ENCODE data around the gene PPARA. TPM values are rescaled to one million over a fixed set of nuclear protein-coding genes. Genes with fewer than 3 reads are reported as not detected.

The PPARA gene
- total and polyA plus RNA-seq, 9 of the 15 experiments (the other 6 are each of a cell fraction or from before 2014, with no cell fraction given): 0.64 to 5.3 (median 3.5) TPM

DNA sequence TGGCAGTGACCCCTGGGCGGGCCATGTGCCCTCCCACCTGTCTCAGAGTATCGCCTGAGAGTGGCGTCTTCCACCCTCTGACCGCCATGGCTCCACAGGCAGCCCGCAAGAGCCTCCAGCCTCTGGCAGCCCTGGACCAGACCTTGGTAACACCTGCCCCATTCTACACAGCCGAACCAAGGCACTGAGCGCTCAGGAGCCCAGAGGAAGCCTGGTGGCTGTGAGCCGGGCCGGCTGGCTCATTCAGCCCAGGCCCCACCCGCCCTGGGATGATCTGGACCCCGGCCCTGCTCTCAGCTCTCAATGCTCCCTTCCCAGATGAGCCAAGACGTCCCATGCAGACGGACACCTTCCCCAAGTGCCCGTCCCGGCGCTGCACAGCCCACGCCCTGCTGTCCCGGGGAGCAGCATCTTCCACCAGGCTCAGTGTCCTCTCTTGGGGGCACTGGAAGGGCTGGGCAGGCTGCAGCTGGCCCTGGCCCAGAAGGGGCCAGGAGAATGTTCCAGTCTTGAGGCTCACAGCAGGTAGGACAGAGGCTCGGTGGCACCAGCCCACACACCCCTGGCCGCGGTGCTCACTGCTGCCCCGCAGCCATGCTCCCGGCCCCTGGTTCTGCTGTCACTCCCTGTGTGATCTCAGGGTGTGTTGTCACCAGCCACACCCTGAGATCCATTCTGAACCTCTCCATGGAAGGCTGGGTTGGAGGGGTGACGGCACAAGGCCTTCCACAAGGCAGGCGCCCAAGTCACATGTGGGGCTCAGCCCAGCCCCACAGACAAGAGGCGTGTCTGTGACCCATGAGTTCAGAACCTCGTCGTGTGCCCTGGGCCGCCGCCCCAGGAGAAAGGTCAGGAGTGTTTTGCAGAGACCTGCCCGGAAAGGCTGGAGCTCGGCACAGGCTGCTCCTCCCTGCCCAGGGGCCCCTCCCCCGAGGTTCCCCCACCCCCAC is 24.2 kb upstream of the PPARA start:
- H3K36me3 ChIP-seq (ENCODE audit: control insufficient read depth, insufficient read depth, low read length): no peaks in the 10 kb centered on the region
- peak overlapping the region in 1 of 2 experiments; percentile 17; a peak in 1 of 4 replicates for H3K9ac ChIP-seq (ENCODE audit: insufficient read depth in 1 of 2, low read depth in 2 of 2, low read length in 2 of 2)
- no peaks in the 10 kb centered on the region for H3K79me2 ChIP-seq (ENCODE audit: control insufficient read depth, insufficient read depth, low read length)
- no peaks in the 10 kb centered on the region for H4K20me1 ChIP-seq (replicated peaks; ENCODE audit: control insufficient read depth, insufficient read depth, low read length)
- no peaks in the 10 kb centered on the region for H3K9me1 ChIP-seq (ENCODE audit: control insufficient read depth, insufficient read depth, low read length)
- no peaks in the 10 kb centered on the region for H3K9me3 ChIP-seq (replicated peaks; ENCODE audit: control insufficient read depth, insufficient read depth, low read depth, low read length)
- 29% methylated on average over 25 of the region's 33 CpGs for WGBS (ENCODE audit: insufficient coverage, low coverage, missing lambda C conversion rate)
- H2AFZ ChIP-seq (ENCODE audit: low read depth, low read length): no peak overlapping the region
- CTCF ChIA-PET (ENCODE audit: low intra/inter-chr PET ratio): no interaction called here
- ATAC-seq (no peak), FAIRE-seq (no peak), DNase-seq (ENCODE audit: extremely low read depth in 1 of 4, low spot score in 3 of 4) (peak in 1 of 4 experiments; percentile 16)
- no peak overlapping the region for H3K4me2 ChIP-seq (ENCODE audit: insufficient read depth, low read length)
- intact Hi-C loops (cut with micrococcal nuclease) (no loop called here), in situ Hi-C loops (cut with MboI) (loop anchor here (10.0 kb wide), 1 partner anchor 419 kb away; no protein-coding TSS in a partner anchor)
- no peak overlapping the region for H3K4me3 ChIP-seq
- H3K4me1 ChIP-seq (replicated peaks in 1 of 2; ENCODE audit: control insufficient read depth in 2 of 2, insufficient read depth in 2 of 2, low read length in 2 of 2): peaks cover 0 to 68% of the 10 kb centered on the region in 2 experiments; a peak in 2 of 5 replicates
- H3K27ac ChIP-seq (ENCODE audit: extremely low read depth, low read depth, low read length): no peak overlapping the region
- no peaks in the 10 kb centered on the region for H3K27me3 ChIP-seq (ENCODE audit: control insufficient read depth in 2 of 2, insufficient read depth in 2 of 2, low read length in 2 of 2)
- POLR2A ChIA-PET: no interaction called here
- no TSS peak for BruUV-seq (replicated peaks)
- no peak for TF ChIP-seq ZNF324 (CRISPR knock-in tag; IDR thresholded peaks at IDR 0.05)
- no peak for TF ChIP-seq ZNF696 (CRISPR knock-in tag; conservative IDR thresholded peaks at IDR 0.05)
- no peak for TF ChIP-seq PURB (CRISPR knock-in tag; IDR thresholded peaks at IDR 0.05; ENCODE audit: low read depth)
- no peak for TF ChIP-seq SRF (CRISPR knock-in tag; IDR thresholded peaks at IDR 0.05)
- TF ChIP-seq, protein P1, sequence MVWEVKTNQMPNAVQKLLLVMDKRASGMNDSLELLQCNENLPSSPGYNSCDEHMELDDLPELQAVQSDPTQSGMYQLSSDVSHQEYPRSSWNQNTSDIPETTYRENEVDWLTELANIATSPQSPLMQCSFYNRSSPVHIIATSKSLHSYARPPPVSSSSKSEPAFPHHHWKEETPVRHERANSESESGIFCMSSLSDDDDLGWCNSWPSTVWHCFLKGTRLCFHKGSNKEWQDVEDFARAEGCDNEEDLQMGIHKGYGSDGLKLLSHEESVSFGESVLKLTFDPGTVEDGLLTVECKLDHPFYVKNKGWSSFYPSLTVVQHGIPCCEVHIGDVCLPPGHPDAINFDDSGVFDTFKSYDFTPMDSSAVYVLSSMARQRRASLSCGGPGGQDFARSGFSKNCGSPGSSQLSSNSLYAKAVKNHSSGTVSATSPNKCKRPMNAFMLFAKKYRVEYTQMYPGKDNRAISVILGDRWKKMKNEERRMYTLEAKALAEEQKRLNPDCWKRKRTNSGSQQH (CRISPR knock-in tag; IDR thresholded peaks at IDR 0.05): no peak
- no peak for TF ChIP-seq ATF7 (IDR thresholded peaks at IDR 0.05)
- TF ChIP-seq TRIM24 (IDR thresholded peaks at IDR 0.05): no peak
- no peak for TF ChIP-seq ZNF175 (CRISPR knock-in tag; IDR thresholded peaks at IDR 0.05; ENCODE audit: low read depth)
- TF ChIP-seq PTBP1 (IDR thresholded peaks at IDR 0.05; ENCODE audit: low read depth, low read length): no peak
- TF ChIP-seq HCFC1 (IDR thresholded peaks at IDR 0.05; ENCODE audit: low read depth, low read length): no peak
- TF ChIP-seq POLR2AphosphoS2 (IDR thresholded peaks at IDR 0.05; ENCODE audit: low read length): no peak
- TF ChIP-seq, protein P2, sequence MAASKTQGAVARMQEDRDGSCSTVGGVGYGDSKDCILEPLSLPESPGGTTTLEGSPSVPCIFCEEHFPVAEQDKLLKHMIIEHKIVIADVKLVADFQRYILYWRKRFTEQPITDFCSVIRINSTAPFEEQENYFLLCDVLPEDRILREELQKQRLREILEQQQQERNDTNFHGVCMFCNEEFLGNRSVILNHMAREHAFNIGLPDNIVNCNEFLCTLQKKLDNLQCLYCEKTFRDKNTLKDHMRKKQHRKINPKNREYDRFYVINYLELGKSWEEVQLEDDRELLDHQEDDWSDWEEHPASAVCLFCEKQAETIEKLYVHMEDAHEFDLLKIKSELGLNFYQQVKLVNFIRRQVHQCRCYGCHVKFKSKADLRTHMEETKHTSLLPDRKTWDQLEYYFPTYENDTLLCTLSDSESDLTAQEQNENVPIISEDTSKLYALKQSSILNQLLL (CRISPR knock-in tag; IDR thresholded peaks at IDR 0.05; ENCODE audit: borderline replicate concordance): no peak
- TF ChIP-seq BCL6 (CRISPR knock-in tag; IDR thresholded peaks at IDR 0.05): no peak
- no peak for TF ChIP-seq NCOA2 (IDR thresholded peaks at IDR 0.05; ENCODE audit: partially characterized antibody in 2 of 2)
- TF ChIP-seq, protein P3, sequence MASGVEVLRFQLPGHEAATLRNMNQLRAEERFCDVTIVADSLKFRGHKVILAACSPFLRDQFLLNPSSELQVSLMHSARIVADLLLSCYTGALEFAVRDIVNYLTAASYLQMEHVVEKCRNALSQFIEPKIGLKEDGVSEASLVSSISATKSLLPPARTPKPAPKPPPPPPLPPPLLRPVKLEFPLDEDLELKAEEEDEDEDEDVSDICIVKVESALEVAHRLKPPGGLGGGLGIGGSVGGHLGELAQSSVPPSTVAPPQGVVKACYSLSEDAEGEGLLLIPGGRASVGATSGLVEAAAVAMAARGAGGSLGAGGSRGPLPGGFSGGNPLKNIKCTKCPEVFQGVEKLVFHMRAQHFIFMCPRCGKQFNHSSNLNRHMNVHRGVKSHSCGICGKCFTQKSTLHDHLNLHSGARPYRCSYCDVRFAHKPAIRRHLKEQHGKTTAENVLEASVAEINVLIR (CRISPR knock-in tag; IDR thresholded peaks at IDR 0.05): no peak
- no peak for TF ChIP-seq CHD4 (IDR thresholded peaks at IDR 0.05; ENCODE audit: insufficient read depth, insufficient replicate concordance, low read depth, low read length, poor library complexity, severe bottlenecking)
- TF ChIP-seq, protein P4, sequence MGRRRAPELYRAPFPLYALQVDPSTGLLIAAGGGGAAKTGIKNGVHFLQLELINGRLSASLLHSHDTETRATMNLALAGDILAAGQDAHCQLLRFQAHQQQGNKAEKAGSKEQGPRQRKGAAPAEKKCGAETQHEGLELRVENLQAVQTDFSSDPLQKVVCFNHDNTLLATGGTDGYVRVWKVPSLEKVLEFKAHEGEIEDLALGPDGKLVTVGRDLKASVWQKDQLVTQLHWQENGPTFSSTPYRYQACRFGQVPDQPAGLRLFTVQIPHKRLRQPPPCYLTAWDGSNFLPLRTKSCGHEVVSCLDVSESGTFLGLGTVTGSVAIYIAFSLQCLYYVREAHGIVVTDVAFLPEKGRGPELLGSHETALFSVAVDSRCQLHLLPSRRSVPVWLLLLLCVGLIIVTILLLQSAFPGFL (CRISPR knock-in tag; IDR thresholded peaks at IDR 0.05): no peak

Measured in K562 (cell line).